CD1c-positive myeloid dendritic cell (primary cell): ENCODE results near the gene BMX.

Source experiments
- DNase-seq: peaks from one replicate; pipeline ENCODE4 v3.0.0-alpha.2; 2016; ENCODE audit errors: extremely low spot score

Gene BMX

DNA sequence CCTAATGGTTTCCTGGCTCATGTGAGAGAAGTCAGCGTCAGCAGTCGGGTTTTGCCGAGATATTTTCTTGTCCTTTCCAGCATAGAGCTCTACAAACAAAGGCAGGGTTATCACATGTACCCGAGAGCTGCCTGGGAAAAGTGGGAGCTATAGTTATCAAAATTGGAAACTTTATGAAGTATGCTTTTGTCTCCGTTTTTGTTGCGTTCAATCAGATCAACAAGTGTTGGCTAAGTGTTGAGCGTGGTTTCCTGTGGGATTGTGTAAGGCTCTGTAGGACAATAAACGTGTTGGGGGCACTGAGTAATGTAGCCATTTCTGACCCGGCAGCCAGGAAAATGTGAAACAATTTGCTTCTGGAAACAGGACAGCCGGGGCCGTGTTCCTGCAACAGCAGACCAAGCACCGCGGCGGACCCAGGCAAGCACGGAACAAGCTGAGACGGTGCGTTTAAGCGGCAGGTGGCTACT lies at the start of gene BMX:
Gene BMX (plus strand): TSS at position 311 of the 470 bp plus-strand sequence. CDS start 7,547 bp downstream, outside the sequence.
- DNase-seq: no peak

DNA sequence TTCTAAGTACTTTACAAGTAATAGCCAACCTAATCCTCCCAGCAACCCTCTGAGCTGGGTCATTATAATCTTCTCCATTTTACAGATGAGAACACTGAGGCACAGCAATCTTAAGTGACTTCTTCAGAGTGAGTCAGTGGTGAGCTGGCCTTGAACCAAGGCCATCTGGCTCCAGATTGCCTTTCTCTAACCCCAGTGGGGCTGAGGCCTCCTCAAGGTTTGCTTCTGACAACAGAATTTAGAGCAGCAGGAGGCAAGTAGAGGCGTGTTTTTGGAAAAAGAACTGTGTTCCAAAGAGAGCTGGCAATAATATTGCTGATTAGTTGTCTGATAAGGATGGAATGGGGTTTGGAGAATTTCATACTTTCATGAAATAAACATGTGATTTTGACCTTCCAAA lies 48.7 kb upstream of the BMX start:
- no peak for DNase-seq

GRCh38 chrX:15464704-15465103 lies 35.9 kb upstream of the BMX start:
- DNase-seq: no peak

- DNase-seq: peak; percentile 3
Measured at GRCh38 chrX:15465347-15465746, 35.3 kb upstream of the BMX start.

- DNase-seq: no peak
Measured at GRCh38 chrX:15465896-15466651, 34.5 kb upstream of the BMX start.

DNA sequence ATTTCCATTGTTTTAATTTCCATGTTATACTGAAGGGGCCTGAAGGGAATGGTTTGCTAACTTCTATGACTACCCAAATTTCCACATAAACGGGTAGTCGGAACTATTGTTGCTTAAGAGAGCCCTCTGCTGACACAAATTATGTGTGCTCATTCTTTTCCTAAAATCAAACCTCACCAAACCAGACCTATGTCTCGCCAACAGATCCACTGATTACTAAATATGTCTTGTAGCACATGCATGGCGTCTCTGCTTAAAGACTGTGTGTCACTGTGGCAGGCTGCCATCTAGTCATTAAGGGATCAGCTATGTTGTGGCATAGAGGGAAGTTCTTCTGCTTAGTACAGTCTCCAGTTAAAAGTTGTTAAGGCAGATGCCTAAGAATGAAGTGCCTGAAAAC lies 32.6 kb upstream of the BMX start:
- peak; percentile 30 for DNase-seq

GRCh38 chrX:15469613-15470012 lies 31.0 kb upstream of the BMX start:
- DNase-seq: no peak

DNA sequence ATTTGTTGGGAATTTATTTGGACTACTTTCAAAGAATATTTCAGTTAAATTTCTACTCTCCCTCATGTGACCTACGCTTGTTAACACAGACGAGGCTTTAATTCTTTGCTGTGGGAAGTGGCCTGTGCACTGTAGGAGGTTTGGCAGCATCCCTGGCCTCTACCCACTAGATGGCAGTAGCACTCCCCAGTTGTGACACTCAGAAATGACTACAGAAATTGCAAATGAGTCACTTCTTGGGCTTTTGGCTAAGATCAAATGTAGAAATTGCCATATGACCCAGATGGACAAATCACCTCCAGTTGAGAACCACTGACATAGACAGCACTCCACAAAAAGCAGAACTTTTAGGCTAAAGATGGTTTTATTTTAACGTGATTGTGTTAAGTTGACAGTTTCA lies 29.6 kb upstream of the BMX start:
- DNase-seq: peak; percentile 71

GRCh38 chrX:15472531-15472930 lies 28.1 kb upstream of the BMX start:
- DNase-seq: no peak

DNA sequence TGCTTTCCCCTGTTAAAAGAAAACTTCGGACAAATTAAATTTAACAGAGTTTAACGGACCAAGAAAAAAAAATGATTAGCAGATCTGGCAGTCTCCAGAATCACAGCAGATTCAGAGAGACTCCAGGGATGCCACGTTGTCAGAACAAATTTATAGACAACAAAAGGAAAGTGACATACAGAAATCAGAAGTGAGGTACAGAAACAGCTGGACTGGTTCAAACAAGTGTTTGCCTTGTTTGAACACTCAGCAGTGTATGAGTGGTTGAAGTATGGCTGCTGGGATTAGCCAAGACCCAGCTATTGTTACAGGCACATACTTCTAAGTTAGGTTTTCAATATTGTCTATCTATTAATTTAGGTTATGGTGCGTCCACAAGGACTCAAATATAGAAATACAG lies 26.6 kb upstream of the BMX start:
- no peak for DNase-seq

DNA sequence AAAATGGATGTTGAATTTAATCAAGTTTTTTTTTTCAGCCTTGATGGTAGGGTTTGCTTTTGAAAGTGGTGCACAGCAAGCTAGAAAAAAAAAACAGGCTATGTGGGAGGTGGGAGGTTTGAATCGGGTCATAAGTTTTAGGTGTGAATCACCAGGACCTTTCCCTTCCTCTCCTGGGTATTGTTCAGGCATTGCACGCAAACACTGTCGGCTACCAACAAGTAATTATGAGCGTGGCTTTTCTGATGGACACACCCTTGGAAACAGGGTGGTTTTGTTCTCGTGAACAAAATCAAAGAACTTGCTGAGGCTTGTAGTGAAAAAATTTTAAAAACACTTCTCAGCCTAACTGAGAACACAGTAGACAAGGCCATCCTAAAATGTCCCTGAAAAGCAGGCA lies 25.6 kb upstream of the BMX start:
- DNase-seq: no peak

DNA sequence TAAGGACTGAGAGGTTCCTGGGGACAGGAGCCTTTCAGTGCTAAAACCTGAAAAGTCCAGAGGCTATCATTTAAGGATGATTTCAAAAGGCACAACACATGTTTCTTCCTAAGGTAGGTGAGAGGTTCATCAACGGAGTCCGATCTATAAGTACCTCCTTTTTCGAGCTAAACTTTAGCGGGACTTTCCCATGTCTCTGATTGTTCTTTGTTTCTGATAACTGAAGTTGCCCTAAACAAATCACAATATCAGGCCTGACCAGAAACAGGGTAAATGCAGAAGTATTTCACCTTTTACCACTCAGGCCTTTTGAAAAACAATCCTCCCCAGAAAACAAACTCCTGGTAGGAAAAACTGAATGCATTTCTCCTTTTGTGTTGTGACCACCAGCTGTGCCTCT lies 25.1 kb upstream of the BMX start:
- no peak for DNase-seq

DNA sequence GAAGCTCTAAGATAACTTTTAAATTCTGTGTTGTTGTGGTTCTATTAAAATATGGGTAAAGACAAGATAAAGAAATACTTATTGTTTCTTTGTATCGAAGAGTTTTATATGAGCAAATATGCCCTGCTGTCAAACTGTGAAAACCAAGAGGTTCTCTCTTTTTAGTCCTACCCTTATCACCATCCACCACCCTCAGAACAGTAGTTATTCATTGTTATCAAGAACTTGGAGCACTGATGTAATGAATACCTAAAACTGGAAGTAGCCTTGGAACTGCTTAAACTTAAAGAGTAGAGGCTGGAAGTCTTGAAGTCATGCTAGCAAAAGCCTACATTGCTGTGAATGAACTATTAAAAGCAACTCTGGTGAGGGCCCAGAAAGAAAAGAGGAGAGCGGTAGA lies 16.7 kb upstream of the BMX start:
- no peak for DNase-seq

- no peak for DNase-seq
Measured at GRCh38 chrX:15492469-15492868, 8.1 kb upstream of the BMX start.

- DNase-seq: peak; percentile 79
Measured at GRCh38 chrX:15493118-15493962, 7.3 kb upstream of the BMX start, which contains the start of gene PIR. TSS of gene PIR (minus strand) at chrX:15493333. CDS start at chrX:15491257, 2,076 bp downstream.

DNA sequence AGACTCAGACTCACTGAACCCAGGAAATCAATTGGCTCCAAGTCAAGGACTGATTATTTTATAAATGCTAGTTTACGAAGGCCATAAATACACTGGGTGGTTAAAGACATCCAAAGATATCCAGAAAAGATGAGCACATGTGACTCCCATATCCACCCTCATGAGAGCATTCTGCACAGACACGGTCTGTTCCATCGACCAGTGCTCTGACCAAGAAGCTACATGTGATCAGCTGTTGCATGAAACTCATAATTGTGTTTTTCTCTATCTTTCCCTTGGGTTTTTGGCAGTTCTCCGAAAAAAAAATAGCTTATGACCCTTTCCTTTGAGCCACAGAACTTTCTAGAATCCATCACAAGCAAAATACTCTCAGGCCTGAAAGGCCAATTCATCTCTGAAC lies 4.8 kb upstream of the BMX start:
- no peak for DNase-seq

DNA sequence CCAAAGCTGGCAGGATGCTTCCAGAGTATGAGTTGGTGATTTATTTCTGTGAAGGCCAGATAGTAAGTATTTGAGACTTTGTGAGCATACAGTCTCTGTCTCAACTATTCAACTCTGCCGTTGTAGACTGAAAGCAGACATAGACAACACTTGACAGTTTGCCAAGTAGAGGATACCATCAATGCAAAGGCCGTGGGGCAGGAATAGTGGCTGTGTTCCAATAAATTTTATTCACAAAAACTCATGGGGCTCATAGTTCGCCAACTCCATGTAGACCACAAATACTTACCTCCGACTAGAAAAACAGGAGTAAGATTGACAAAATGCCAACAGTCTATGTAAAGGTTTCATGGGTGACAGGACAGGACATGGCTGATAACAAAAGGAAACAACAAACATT lies 3.8 kb upstream of the BMX start:
- DNase-seq: no peak

DNA sequence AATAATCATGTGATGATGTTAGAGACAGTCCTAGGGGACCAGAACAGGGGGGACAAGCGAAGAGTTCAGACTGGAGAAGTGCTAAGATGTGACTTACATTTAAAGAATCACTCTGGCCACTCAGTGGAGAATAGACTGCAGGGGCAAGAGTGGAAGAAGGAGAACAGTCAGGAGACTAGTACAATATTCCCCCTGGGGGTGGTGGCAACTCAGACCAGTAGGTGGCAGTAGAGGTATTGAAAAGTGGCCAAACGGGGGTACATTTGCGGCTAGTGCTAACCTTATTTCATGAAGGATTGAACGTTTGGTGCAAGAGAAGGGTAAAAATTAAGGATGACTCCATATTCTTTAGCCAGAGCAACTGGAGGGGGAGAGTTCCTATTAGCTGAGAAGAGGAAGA lies 2.7 kb upstream of the BMX start:
- DNase-seq: peak; percentile 45

GRCh38 chrX:15498741-15499140 lies 1.9 kb upstream of the BMX start:
- no peak for DNase-seq

GRCh38 chrX:15499976-15500375 lies 631 bp upstream of the BMX start:
- DNase-seq: no peak

DNA sequence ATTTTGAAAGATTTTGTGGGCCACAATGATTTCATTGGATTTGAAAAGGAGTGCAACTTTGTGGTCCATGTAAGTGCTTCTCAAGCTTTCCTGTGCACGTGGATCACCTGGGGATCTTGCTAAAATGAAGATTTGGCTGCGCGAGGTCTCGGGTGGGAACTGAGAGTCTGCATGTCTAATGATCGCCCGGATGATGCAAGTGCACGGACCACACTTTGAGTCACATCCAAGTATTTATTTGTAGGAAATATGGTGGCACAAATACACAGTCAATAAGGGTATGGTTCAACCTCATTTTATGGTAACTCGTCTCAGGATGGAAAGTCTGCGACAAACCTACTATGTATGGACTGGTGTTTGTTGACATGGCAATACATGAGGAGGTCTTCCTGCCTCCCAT lies 899 bp downstream of the BMX start:
- no peak for DNase-seq

DNA sequence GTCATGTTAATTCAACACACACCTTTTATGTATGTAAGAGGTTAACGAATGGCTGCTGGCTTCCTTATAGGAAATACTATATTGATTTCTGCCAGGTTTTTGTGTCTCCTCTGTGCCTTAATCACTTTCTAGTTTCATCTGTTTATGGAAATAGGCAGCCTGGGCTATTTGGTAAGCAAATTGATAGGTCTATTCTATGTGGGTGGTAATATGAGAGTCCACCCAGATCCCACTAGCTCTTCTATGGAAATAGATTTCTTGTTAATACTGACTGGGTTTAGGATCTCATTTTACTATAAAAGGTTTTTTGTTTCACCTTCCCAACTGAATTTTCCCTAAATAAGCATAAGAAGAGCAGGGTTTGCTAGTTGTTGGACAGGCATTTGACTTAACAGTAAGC lies 4.1 kb downstream of the BMX start:
- no peak for DNase-seq

DNA sequence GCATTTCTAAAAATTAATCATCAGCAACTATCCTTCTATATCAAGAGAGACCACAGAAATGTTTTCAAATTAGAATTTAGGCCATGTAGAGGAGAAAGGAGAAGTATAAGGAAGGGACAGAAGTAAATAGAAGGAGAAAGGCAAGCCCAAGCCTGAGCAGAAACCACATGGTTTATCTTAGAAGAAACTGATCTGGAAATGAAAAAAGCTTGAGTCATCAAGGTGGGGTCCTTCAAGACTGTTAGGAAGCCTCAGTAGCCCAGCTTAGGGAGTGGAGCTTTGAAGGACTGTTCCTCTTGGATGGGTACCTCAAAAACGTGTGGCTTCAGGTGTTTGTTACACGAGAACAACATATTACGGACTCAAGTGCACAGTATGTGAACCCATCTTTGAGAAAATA lies 4.5 kb downstream of the BMX start:
- DNase-seq: no peak
